GM19043 (cell line): Measurements from ENCODE around the gene ATP5ME.
"Not testable (repeated sequence)": the region's sequence is repeated elsewhere in the genome, so short reads cannot be mapped to it uniquely, and the experiment has no call there.

Experiments
- ATAC-seq: cut with Tn5 transposase; IDR thresholded peaks from one replicate; pipeline ENCODE4 v1.9.1; 2021; ENCODE audit warnings: low read depth; ENCODE audit not compliant: unreplicated experiment

Gene ATP5ME

DNA sequence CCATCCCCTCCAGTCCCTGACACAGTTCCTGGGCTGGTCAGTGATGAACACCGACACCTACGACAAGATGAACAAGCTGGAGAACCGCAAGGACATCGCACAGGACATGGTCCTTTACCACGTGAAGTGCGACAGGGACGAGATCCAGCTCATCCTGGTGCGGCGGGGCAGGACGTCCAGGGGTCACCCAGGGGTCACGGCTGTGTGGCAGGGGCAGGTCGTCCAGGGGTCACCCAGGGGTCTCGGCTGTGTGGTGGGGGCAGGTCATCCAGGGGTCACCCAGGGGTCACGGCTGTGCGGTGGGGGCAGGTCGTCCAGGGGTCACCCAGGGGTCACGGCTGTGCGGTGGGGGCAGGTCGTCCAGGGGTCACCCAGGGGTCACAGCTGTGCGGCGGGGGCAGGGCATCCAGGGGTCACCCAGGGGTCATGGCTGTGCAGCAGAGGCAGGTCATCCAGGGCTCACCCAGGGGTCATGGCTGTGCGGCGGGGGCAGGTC is 16.7 kb downstream of the ATP5ME start:
- ATAC-seq: no peak

DNA sequence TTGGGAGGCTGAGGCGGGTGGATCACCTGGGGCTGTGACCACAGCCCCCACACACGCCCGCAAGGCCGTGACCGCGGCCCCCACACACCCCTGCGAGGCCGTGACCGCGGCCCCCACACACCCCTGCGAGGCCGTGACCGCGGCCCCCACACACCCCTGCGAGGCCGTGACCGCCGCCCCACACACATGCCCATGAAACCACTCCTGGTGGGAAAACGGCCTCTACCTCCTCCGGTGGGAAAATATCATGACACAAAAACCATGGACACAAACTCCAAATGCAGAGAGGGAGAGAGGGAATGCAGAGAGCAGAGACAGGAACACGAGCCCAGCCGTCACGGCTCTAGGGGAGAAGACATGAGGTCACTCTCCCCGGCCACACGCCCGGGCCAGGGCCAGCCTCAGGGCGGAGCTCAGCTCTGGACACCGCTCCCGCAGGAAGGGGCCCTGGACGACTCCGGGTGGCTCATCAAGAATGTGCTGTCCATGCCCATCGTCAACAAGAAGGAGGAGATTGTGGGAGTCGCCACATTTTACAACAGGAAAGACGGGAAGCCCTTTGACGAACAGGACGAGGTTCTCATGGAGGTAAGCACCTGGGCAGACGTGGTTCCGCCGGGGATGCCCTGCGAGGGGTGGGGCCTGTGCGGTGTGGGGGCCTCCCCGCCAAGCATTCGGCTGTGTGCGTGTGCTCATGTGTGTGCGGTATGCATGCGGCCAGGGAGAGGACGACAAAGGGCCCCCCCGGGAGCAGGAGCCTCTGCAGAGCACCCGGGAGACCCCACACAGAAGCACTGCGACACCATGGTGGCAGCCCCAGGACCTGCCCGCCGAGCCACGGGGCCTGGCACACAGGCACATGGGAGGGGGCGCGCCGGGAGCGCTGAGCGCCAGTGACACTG is 17.4 kb downstream of the ATP5ME start:
- ATAC-seq: no peak

- ATAC-seq: no peak
Observed at GRCh38 chr4:655464-656151, 18.5 kb downstream of the ATP5ME start.

DNA sequence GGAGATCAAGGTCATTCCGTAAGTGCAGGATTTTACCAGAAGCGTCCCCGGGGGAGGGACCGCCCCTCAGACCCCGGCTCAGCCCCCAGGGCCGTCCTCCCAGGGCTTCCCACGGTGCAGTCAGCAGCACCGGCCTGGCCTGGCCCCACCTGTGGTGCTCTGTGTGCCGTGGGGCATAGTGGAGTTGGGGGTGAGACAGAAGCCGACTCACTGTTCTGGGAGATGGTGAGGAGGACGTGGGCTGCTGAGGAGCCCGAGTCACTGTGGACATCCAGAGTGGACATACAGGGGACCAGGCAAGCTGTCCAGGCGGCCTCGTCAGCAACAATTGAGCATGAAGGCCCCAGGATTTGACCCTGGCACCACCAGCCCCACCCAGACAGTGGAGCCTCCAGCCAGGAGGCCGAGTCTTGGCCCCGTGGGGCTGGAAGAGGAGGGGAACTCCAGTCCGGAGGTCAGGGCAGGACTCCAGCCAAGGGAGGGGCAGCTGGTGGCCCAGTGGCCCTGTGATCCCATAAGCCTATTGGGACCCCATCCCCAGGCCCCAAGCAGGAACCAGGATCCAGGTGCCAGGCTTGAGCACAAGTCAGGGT is 19.1 kb downstream of the ATP5ME start:
- ATAC-seq: no peak

DNA sequence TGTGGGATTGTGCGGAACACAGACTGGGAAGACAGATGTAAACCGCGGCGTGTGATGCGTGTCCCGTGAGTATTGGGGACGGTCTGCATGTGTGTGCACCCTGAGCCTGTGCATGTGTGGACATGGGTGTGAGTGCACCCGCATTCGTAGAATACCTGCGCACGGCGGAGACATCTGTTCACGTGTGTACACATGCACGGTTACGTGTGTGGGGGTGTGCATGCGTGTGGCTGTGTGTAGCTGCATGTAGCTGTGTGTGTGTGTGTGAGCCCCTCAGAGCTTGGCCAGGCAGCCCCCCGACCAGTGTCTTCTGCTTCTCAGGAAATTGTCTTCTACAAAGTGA is 19.6 kb downstream of the ATP5ME start:
- no peak for ATAC-seq

- no peak for ATAC-seq
Observed at GRCh38 chr4:653831-654502, 20.1 kb downstream of the ATP5ME start.

DNA sequence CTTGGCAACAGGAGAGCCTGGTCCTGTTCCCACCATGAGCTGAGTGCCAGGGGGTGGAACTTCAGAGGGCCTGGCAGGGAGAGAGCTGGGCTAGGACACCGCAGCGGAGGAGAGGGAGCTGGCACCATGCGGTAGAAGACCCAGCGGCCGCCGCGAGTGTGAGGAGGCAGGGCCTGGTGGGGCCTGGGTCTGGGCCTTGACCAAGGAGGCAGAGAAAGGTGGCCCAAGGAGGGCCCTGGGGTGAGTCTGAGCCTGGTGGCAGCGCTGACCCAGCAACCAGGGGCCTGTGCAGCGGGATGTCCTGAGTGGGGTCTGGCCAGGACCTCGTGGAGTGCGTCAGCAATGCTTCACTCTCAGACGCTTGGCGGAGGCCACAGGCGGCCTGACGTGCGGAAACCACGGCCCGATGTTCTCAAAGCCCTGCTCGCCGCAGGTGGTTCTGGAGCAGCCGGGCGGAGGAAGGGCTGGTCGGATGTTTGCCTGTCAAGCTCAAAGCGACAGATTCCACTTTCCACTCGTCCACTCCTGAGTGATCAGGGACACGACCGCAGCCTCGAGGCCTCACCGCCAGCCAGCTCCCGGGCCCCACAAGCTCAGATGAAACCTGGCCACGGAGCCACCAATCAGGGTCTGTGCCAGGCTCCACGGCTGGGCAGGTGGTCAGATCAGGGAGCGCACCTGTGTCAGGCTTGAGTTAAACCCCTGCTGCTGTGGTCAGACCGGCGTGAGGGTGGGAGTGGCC is 20.8 kb downstream of the ATP5ME start:
- no peak for ATAC-seq

- ATAC-seq: no peak
Observed at GRCh38 chr4:651884-652642, 22.0 kb downstream of the ATP5ME start.

- no peak for ATAC-seq
Observed at GRCh38 chr4:650951-651883, 22.9 kb downstream of the ATP5ME start.

DNA sequence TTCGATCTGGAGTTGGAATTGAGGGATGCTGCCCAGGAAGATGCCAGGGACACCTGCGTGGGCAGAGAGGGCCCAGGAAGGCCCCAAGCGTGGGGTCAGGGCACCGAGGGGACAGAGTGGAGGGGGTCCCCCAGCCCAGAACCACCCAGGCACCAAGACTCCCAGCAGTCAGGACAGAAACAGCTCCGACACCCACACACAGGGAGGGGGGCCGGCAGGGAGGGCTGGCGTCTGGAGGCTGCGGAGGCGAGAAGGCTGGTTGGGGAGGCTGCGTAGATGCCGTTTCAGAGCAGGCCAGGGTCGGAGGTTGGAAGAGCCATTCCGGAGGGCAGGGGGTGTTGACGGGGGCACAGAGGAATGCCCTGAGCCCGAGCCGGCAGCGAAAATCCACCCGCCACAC is 23.6 kb downstream of the ATP5ME start:
- ATAC-seq: no peak

DNA sequence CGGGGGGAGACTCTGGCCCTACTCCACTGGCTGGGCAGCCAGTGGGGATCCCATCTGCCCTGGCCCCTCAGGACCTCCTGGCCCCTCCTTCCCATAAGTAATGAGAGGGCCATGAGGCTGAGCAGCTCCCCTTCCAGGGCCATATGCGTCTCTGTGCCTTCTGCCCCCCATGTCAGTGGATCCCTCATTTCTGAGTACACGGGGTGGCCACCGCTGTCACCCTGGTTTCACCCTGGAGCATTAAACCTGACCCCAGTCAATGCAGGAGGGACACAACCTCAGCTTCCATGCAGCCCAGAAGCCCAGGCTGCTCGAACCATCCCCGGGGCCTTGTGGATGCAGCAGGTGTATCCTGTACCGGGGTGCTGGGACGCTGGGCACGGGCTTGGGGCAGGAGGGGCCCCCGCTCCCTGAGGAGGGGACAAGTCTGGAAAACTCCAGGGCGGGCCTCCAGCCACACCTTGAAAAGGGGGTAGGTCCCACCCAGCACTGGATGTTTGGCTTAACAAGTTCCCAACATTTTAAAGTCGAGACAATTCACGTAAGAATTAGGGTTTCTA is 24.2 kb downstream of the ATP5ME start:
- no peak for ATAC-seq

DNA sequence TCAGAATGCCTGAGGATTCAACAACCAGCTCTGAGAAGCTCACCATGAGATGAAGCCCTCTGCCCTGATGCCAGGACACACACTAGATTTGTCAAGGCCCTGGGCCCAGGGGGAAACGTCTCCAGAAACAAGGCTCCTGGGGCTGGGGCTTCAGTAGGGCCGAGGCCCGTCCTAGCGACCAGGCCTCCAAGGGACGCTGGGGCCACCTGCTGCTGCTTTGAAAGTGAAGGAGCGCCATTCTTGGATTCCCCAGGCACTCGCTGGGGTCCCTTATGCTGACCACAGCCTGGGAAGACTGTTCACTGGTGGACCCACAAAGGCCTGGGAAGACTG is 24.8 kb downstream of the ATP5ME start:
- no peak for ATAC-seq

DNA sequence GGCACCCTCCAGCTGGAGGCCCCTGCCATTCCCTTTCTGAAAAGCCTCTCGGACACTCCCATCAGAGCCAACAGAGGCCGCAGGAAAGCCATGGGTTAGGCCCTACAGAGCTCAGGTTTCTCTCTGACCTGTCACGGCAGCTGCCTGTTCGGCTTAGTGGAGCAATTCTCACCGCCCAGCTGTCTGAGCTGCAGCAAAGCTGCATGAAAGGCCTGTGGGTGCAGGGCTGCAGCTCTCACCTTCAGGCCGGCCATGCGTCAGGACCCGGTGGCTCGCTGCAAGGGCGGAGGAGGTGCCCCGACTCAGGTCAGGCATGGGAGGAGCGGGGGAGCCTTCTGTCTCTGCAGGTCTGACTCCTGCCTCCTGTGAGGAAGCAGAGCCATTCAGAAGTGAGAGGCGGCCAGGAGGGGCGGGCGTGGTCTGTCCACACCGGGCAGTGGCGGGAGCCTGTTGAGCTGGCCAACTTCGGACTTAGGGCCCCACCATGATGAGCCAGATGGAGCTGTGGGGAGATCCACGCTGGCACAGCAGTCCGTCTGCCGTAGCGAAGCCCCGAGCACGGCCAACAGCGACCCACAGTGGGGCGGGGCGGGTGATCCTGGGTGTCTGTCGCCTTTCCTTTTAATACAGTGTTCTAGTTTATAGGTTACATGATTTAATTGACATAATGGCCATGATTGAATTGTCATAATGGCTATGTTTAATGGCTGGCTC is 25.3 kb downstream of the ATP5ME start:
- ATAC-seq: no peak

DNA sequence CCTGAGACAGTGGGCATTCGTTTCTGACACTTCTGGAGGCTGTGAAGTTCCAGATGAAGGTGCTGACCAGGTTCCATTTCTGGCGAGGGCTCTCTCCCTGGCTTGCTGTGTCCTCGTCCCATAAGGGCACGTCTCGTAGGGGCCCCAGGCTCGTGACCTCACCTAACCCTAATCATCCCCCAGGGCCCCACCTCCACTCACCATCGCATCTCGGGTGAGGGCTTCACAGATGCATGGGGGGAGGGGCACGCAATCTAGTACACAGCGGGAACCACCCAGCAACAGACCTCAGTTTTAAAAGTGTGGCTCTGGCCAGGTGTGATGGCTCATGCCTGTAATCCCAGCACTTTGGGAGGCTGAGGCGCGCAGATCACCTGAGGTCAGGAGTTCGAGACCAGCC is 26.6 kb downstream of the ATP5ME start:
- no peak for ATAC-seq

GRCh38 chr4:646460-646859 is 27.6 kb downstream of the ATP5ME start:
- no peak for ATAC-seq

DNA sequence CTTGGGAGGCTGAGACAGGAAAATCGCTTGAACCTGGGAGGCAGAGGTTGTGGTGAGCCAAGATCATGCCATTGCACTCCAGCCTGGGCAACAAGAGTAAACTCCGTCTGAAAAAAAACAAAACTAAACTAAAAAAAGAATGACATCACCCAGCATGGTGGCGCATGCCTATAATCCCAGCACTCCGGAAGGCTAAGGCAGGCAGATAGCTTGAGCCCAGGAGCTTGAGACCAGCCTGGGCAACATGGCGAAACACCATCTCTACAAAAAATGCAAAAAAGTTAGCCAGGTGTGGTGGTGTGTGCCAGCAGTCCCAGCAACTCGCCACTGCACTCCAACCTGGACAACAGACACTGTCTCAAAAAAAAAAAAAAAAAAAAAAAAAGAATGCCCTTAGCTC is 31.7 kb downstream of the ATP5ME start:
- not testable (repeated sequence) for ATAC-seq

DNA sequence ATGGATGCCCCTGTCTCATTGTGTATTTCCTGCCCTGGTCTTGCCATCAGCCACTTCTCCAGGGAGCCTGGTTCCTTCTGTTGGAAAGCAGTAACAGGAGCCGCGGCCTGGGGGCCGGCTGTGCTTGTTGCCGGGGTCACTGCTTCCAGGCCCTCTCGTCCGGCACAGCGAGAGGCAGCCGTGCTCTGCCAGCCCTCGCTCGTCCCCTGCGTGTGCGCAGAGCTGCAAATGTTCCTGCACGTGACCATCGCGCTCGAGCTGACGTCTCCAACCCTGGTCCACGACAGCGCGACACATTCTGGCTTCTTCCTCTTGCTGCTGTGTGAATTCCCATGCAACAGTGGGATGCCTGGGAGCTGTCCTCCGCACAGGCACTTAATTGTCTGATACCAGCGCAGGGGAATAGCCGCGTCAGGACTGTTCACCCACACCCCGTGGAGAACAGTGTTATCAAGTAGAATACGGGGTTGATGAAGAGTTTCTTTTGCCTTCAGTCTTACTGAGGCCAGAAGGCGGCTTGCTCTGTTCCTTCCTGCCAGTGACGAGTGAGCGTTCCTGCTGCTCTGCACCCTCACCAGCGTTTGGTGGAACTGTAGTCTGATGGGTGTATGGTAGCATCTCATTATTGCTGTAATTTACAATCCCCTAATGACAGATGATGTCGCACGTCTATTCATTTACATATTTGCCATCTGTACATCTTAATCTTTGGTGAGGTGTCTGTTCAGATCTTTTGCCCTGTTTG is 36.4 kb downstream of the ATP5ME start:
- ATAC-seq: no peak
